Neural cell (in vitro differentiated cells): ENCODE measurements around the gene RNASE2. TPM values are rescaled to one million over a fixed set of nuclear protein-coding genes. Genes with fewer than 3 reads are reported as not detected.

ENCODE experiments used
- H2AFZ ChIP-seq: fragments of 200-600, 300-800 bp; sonication (generic), shearing (Covaris generic); 2 replicates; pipeline ENCODE4 v1.6.0; 2014; ENCODE audit warnings: low read depth, mild to moderate bottlenecking, antibody characterized with exemption, low read length, moderate library complexity
- H3F3A ChIP-seq: fragments of 200-600 bp; shearing (Covaris generic); 2 replicates; pipeline ENCODE4 v1.6.1; 2016; ENCODE audit warnings: mild to moderate bottlenecking, moderate library complexity, mixed read lengths, antibody characterized with exemption, low read length; ENCODE audit not compliant: insufficient read depth, poor library complexity, severe bottlenecking
- H3K27ac ChIP-seq: fragments of 200-600, 300-800 bp; sonication (generic), shearing (Covaris generic); 2 replicates; pipeline ENCODE4 v1.5.1; 2014; ENCODE audit warnings: mild to moderate bottlenecking, low read length, moderate library complexity
- H3K27me3 ChIP-seq: fragments of 300-800, 200-600 bp; sonication (generic), shearing (Covaris generic); 2 replicates; pipeline ENCODE4 v1.6.0; 2014; ENCODE audit warnings: mild to moderate bottlenecking, low read depth, low read length, moderate library complexity; ENCODE audit not compliant: insufficient read depth
- H3K36me3 ChIP-seq: fragments of 300-800, 200-600 bp; sonication (generic), shearing (Covaris generic); 2 replicates; pipeline ENCODE4 v1.5.1; 2014; ENCODE audit warnings: mild to moderate bottlenecking, antibody characterized with exemption, low read length, moderate library complexity; ENCODE audit not compliant: insufficient read depth
- H3K4me2 ChIP-seq: fragments of 300-800, 200-600 bp; sonication (generic), shearing (Covaris generic); 2 replicates; pipeline ENCODE4 v1.6.0; 2014; ENCODE audit warnings: mild to moderate bottlenecking, low read length
- H3K4me3 ChIP-seq: fragments of 300-800, 200-600 bp; sonication (generic), shearing (Covaris generic); 2 replicates; pipeline ENCODE4 v1.5.1; 2014; ENCODE audit warnings: mild to moderate bottlenecking, low read length, moderate library complexity
- H3K79me2 ChIP-seq: fragments of 200-600 bp; shearing (Covaris generic); replicated peaks from 2 replicates; pipeline ENCODE4 v1.6.0; 2014; ENCODE audit warnings: mild to moderate bottlenecking, low read length, moderate library complexity; ENCODE audit not compliant: insufficient read depth
- H3K9ac ChIP-seq: fragments of 300-800, 200-600 bp; sonication (generic), shearing (Covaris generic); 2 replicates; pipeline ENCODE4 v1.6.1; 2016; ENCODE audit warnings: mild to moderate bottlenecking, low read length, mixed read lengths
- H3K9me2 ChIP-seq: fragments of 200-600 bp; shearing (Covaris generic); 2 replicates; pipeline ENCODE4 v1.6.1; 2016; ENCODE audit warnings: mild to moderate bottlenecking, low read length, mixed read lengths; ENCODE audit not compliant: insufficient read depth
- H3K9me3 ChIP-seq: fragments of 200-600, 300-800 bp; sonication (generic), shearing (Covaris generic); 2 replicates; pipeline ENCODE4 v1.6.1; 2016; ENCODE audit warnings: mild to moderate bottlenecking, mixed run types, low read length, moderate library complexity, mixed read lengths
- H4K20me1 ChIP-seq: fragments of 200-600 bp; shearing (Covaris generic); 2 replicates; pipeline ENCODE4 v1.6.1; 2016; ENCODE audit warnings: mild to moderate bottlenecking, mixed run types; ENCODE audit not compliant: insufficient read depth
- EP300 ChIP-seq: fragments of 450-650 bp; conservative IDR thresholded peaks from 2 replicates; pipeline ENCODE4 v1.6.1; 2014; ENCODE audit warnings: antibody characterized with exemption, mild to moderate bottlenecking, moderate library complexity; ENCODE audit not compliant: poor library complexity, severe bottlenecking
- EZH2 ChIP-seq: fragments of 200-600, 300-800 bp; shearing (Covaris generic), sonication (generic); IDR thresholded peaks from 2 replicates; pipeline ENCODE4 v1.6.1; 2014; ENCODE audit warnings: antibody characterized with exemption, low read length, borderline replicate concordance, mild to moderate bottlenecking; ENCODE audit not compliant: insufficient read depth, poor library complexity, severe bottlenecking
- MXI1 ChIP-seq: fragments of 450-650 bp; conservative IDR thresholded peaks from 2 replicates; pipeline ENCODE4 v1.6.1; 2014; ENCODE audit warnings: antibody characterized with exemption, mild to moderate bottlenecking; ENCODE audit not compliant: poor library complexity, severe bottlenecking
- POLR2AphosphoS5 ChIP-seq: IDR thresholded peaks from 2 replicates; pipeline ENCODE4 v1.6.1; 2012
- RAD21 ChIP-seq: fragments of 450-650 bp; conservative IDR thresholded peaks from 2 replicates; pipeline ENCODE4 v1.6.1; 2014; ENCODE audit warnings: antibody characterized with exemption, mild to moderate bottlenecking, moderate library complexity
- SMC3 ChIP-seq: fragments of 450-650 bp; conservative IDR thresholded peaks from 2 replicates; pipeline ENCODE4 v1.6.1; 2014; ENCODE audit warnings: antibody characterized with exemption, mild to moderate bottlenecking, moderate library complexity; ENCODE audit not compliant: poor library complexity
- TAF1 ChIP-seq: IDR thresholded peaks from 2 replicates; pipeline ENCODE4 v1.6.1; 2012; ENCODE audit warnings: low read depth
- polyA plus RNA-seq: library from polyadenylated mRNA; depleted of rRNA; stranded (reverse); fragments of >200 nt; gene quantifications from 2 replicates; pipeline ENCODE4 v1.2.3, GENCODE V29; 2014
- TF ChIP-seq, protein P1 (sequence below): IDR thresholded peaks from 2 replicates; pipeline ENCODE4 v1.6.1; 2012; ENCODE audit warnings: borderline replicate concordance
- TF ChIP-seq, protein P2 (sequence below): fragments of 450-650 bp; IDR thresholded peaks from 2 replicates; pipeline ENCODE4 v1.5.1; 2014; ENCODE audit warnings: antibody characterized with exemption, mild to moderate bottlenecking, moderate library complexity; ENCODE audit not compliant: poor library complexity, severe bottlenecking

RNASE2 gene
- polyA plus RNA-seq, 1 donor from 2014 or later: not detected

DNA sequence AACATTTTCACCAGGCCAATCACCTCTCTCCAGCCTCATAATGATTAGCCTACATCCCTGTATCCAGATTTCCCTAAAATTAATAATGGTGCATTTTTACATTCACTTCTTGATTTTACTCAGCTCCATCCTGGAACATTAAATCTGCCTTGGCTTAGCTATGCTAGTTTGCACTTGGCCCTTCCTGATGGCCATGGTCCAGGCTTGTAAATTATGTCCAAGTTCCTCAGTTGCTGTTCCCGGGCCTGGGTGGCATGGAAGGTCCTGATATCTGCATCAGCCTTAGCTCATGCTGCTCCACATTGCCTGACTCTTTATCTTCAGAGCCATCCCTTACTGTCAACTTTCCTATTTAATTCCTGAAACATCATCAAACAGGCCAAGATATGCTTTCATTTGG is 23.4 kb downstream of the RNASE2 start:
- Histone ChIP-seq H3K9ac (no peak overlapping the region), H3K27ac (no peak overlapping the region), H3F3A (no peaks in the 10 kb centered on the region), H3K4me3 (no peak overlapping the region), H2AFZ (no peak overlapping the region), H3K27me3 (no peaks in the 10 kb centered on the region), H3K9me2 (no peaks in the 10 kb centered on the region), H3K4me2 (no peak overlapping the region), H3K79me2 (no peaks in the 10 kb centered on the region), H3K36me3 (no peaks in the 10 kb centered on the region), H4K20me1 (no peaks in the 10 kb centered on the region), H3K9me3 (no peaks in the 10 kb centered on the region)
- TF ChIP-seq TAF1 (no peak), RAD21 (no peak), EZH2 (no peak), SMC3 (no peak), MXI1 (no peak), POLR2AphosphoS5 (no peak), EP300 (no peak)
- TF ChIP-seq, protein P1, sequence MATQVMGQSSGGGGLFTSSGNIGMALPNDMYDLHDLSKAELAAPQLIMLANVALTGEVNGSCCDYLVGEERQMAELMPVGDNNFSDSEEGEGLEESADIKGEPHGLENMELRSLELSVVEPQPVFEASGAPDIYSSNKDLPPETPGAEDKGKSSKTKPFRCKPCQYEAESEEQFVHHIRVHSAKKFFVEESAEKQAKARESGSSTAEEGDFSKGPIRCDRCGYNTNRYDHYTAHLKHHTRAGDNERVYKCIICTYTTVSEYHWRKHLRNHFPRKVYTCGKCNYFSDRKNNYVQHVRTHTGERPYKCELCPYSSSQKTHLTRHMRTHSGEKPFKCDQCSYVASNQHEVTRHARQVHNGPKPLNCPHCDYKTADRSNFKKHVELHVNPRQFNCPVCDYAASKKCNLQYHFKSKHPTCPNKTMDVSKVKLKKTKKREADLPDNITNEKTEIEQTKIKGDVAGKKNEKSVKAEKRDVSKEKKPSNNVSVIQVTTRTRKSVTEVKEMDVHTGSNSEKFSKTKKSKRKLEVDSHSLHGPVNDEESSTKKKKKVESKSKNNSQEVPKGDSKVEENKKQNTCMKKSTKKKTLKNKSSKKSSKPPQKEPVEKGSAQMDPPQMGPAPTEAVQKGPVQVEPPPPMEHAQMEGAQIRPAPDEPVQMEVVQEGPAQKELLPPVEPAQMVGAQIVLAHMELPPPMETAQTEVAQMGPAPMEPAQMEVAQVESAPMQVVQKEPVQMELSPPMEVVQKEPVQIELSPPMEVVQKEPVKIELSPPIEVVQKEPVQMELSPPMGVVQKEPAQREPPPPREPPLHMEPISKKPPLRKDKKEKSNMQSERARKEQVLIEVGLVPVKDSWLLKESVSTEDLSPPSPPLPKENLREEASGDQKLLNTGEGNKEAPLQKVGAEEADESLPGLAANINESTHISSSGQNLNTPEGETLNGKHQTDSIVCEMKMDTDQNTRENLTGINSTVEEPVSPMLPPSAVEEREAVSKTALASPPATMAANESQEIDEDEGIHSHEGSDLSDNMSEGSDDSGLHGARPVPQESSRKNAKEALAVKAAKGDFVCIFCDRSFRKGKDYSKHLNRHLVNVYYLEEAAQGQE: no peak
- TF ChIP-seq, protein P2, sequence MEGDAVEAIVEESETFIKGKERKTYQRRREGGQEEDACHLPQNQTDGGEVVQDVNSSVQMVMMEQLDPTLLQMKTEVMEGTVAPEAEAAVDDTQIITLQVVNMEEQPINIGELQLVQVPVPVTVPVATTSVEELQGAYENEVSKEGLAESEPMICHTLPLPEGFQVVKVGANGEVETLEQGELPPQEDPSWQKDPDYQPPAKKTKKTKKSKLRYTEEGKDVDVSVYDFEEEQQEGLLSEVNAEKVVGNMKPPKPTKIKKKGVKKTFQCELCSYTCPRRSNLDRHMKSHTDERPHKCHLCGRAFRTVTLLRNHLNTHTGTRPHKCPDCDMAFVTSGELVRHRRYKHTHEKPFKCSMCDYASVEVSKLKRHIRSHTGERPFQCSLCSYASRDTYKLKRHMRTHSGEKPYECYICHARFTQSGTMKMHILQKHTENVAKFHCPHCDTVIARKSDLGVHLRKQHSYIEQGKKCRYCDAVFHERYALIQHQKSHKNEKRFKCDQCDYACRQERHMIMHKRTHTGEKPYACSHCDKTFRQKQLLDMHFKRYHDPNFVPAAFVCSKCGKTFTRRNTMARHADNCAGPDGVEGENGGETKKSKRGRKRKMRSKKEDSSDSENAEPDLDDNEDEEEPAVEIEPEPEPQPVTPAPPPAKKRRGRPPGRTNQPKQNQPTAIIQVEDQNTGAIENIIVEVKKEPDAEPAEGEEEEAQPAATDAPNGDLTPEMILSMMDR: no peak

DNA sequence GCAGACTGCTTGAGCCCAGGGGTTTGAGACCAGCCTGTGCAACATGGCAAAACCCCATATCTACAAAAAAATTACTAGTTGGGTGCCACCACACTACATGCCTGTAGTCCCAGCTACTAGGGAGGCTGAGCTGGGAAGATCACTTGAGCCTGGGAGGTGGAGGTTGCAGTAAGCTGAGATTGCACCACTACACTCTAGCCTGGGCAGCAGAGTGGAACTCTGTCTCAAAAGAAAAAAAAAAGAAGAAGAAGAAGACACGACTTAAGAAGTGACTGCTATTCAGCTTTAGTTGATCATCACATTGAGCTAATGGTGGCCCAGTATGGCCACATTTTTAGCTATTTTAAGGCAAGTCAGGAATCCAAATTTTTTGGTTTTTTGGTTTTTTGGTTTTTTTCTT is 25.6 kb downstream of the RNASE2 start:
- H3K9ac ChIP-seq: no peak overlapping the region
- H4K20me1 ChIP-seq: no peaks in the 10 kb centered on the region
- no peak overlapping the region for H3K27ac ChIP-seq
- H3K27me3 ChIP-seq: no peaks in the 10 kb centered on the region
- H3K79me2 ChIP-seq: no peaks in the 10 kb centered on the region
- TF ChIP-seq MXI1 (no peak), TAF1 (no peak), EP300 (no peak), EZH2 (no peak), RAD21 (no peak), POLR2AphosphoS5 (no peak), SMC3 (no peak)
- TF ChIP-seq, protein P2: no peak
- TF ChIP-seq, protein P1: no peak
- H3F3A ChIP-seq: no peaks in the 10 kb centered on the region
- H3K9me3 ChIP-seq: no peaks in the 10 kb centered on the region
- no peak overlapping the region for H3K4me3 ChIP-seq
- H2AFZ ChIP-seq: no peak overlapping the region
- no peaks in the 10 kb centered on the region for H3K9me2 ChIP-seq
- H3K4me2 ChIP-seq: no peak overlapping the region
- H3K36me3 ChIP-seq: no peaks in the 10 kb centered on the region
